NB4 (cell line): ENCODE results near the gene MSI2.

Source experiments
- CTCF ChIP-seq: IDR thresholded peaks from one replicate; pipeline ENCODE4 v1.5.1; 2012; ENCODE audit warnings: low read depth, low read length
- MAX ChIP-seq: IDR thresholded peaks from 2 replicates; pipeline ENCODE4 v1.6.1; 2011; ENCODE audit warnings: low read depth, low read length
- MYC ChIP-seq: IDR thresholded peaks from 2 replicates; pipeline ENCODE4 v1.6.1; 2011; ENCODE audit warnings: low read depth, low read length
- POLR2A ChIP-seq: IDR thresholded peaks from 2 replicates; pipeline ENCODE4 v1.6.1; 2011; ENCODE audit warnings: mild to moderate bottlenecking; ENCODE audit not compliant: insufficient read length; ENCODE audit errors: extremely low read depth

DNA sequence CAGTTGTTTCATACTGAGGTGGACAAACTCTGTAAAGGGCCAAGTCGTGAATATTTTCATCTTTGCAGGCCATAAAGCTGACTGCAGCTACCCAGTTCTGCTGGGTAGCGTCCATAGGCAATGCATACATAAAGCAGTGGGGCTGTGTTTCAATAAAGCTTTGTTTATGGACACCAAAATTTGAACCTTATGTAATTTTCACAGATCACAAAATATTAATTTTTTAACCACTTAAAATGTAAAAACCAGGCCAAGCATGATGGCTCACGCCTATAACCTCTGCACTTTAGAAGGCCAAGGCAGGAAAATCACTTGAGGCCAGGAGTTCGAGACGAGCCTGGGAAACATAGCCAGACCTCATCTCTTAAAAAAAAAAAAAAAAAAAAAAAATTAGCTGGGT is 340.8 kb downstream of the MSI2 start:
- TF ChIP-seq CTCF (no peak), MAX (no peak), POLR2A (no peak), MYC (no peak)
